Measurements from ENCODE around the gene RAB11FIP4.

DNA sequence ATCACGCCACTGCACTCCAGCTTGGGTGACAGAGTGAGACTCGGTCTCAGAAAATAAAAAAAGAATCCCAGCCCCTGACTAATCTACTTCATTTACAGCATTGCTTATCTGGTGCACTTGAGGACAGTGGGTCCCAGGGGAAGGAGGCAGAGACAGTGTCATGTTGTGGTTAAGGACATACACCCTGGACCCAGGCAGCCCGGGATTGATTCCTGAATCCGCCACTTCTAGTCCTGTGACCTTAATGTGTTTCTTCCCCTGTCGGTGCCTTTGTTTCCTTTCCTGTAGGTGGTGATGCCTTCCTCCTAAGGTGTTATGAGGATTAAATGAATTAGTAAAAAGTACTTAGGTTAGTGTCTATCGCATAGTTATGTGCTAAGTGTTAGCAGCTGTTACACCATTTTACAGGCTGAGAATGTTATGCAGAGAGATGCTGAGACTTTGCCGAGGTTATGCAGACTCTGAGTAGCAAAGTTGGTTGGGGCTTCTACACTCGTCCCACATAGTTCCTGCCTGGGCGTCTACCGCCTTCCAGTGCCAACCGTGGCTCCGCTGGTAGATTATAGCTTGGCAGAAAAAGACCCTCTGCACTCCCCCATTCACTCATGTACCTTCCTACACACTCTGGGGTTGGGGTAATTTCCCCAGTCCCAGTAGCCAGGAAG lies 74.8 kb downstream of the RAB11FIP4 start:
- TF ChIP-seq POLR2A (IDR thresholded peaks at IDR 0.05) (no peak), CTCF (IDR thresholded peaks at IDR 0.05) (no peak)

All from breast epithelium (tissue), 3 donors.